IPS-18a (cell line): Measurements from ENCODE around the gene PTPRG.

Experiments used
- H3K27ac ChIP-seq: one replicate; pipeline ENCODE4 v1.5.1; 2013; ENCODE audit warnings: low read length
- H3K27me3 ChIP-seq: one replicate; pipeline ENCODE4 v1.6.1; 2013; ENCODE audit warnings: mild to moderate bottlenecking, low read length; ENCODE audit not compliant: control insufficient read depth, insufficient read depth
- H3K36me3 ChIP-seq: one replicate; pipeline ENCODE4 v1.6.1; 2013; ENCODE audit warnings: low read depth, low read length; ENCODE audit not compliant: control insufficient read depth
- H3K4me1 ChIP-seq: one replicate; pipeline ENCODE4 v1.6.1; 2013; ENCODE audit warnings: low read depth, low read length; ENCODE audit not compliant: control insufficient read depth
- H3K4me3 ChIP-seq: one replicate; pipeline ENCODE4 v1.5.1; 2013; ENCODE audit warnings: low read length
- H3K9ac ChIP-seq: one replicate; pipeline ENCODE4 v1.6.1; 2013; ENCODE audit warnings: mild to moderate bottlenecking, low read length, moderate library complexity
- H3K9me3 ChIP-seq: one replicate; pipeline ENCODE4 v1.6.1; 2013; ENCODE audit warnings: low read depth, low read length; ENCODE audit not compliant: control insufficient read depth

The PTPRG gene

DNA sequence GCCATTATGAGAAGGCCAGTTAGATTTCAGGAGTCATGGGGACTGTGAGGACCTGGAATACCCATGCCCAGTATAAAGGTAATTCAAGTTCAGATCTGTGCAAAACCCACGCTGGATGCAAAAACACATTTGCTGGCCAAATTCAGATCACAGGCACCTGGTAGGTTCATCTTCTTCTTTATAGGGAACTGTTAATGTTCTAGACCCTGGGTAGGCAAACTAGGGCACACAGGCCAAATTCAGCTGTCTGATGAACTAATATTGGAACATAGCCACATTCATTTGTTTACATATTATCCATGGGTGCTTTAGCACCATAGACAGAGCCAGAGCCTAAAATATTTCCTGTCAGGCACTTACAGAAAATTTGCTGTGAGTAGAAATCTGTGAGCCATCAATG lies 241.4 kb downstream of the PTPRG start:
- Histone ChIP-seq H3K4me3 (no peak overlapping the region), H3K36me3 (no peaks in the 10 kb centered on the region), H3K9me3 (no peaks in the 10 kb centered on the region), H3K27ac (no peak overlapping the region), H3K4me1 (peaks cover 19% of the 10 kb centered on the region), H3K9ac (no peak overlapping the region), H3K27me3 (no peaks in the 10 kb centered on the region)

DNA sequence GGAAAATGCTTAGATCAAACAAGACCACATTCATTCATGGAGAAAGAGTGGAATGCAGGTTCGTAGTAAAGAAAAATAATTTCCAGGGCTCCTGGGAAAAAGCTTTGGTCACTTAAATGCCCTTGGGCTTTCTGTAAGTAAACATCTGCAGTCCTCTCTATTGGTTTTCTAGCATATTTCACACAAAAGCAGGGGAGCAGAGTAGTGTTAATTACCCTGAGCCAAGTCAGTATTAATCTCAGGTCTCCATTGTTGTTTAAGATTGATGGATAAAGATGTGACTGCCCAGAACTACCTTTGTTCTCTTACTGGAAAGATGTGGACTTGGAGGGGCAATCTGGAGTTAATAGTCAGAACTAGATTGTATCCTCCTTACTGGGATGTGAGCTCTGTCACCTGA lies 242.6 kb downstream of the PTPRG start:
- no peak overlapping the region for H3K4me3 ChIP-seq
- no peaks in the 10 kb centered on the region for H3K27me3 ChIP-seq
- H3K4me1 ChIP-seq: peaks cover 22% of the 10 kb centered on the region
- no peak overlapping the region for H3K9ac ChIP-seq
- H3K9me3 ChIP-seq: no peaks in the 10 kb centered on the region
- no peak overlapping the region for H3K27ac ChIP-seq
- H3K36me3 ChIP-seq: no peaks in the 10 kb centered on the region

DNA sequence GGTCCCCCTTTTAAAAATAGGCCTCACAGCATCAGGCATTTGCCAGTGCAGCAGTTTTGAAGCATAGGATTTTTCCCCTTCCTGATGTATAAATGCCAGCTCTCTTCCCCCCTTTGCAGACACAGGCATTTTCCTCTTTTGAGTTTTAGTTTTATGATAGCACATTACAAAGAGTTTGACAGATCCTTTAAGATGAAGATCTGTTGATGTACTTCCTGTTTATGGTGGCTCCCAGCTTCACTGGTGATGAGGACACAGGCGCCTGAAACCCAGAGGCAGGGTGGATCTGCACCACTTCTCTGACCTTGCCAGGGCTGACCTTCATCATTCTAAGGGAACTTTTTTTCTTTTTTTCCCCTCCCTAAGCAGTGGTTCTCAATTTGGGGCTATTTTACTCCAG lies 243.4 kb downstream of the PTPRG start:
- Histone ChIP-seq H3K9ac (no peak overlapping the region), H3K4me1 (peaks cover 23% of the 10 kb centered on the region), H3K9me3 (no peaks in the 10 kb centered on the region), H3K4me3 (no peak overlapping the region), H3K27ac (no peak overlapping the region), H3K27me3 (no peaks in the 10 kb centered on the region), H3K36me3 (no peaks in the 10 kb centered on the region)

DNA sequence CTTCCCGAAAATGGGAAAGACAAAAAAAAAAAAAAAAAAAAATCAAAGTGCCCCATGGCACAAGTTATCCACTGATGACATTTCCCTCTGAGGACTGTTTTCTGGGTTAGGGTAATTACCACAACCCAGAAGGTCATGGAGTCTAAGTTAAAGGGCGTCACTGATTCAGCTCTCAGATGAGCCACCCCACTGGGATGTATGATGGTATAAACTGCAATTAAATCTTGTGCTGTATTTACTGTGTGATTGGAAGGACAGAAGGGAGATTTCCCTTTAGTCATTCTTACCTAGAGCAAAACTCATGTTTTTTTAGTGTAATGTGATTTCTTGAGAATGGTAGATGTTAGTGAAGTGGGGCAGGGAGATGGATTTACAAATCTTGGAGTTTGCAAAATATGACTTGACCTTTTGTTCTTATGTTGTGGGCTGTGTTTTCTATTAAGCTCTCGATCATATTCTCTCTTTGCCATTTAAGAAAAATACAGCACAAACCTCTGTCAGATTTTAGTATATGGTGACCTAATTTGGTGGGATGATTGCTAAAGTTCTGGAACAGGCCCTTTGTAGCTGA lies 244.2 kb downstream of the PTPRG start:
- no peaks in the 10 kb centered on the region for H3K27me3 ChIP-seq
- H3K4me3 ChIP-seq: no peak overlapping the region
- peaks cover 23% of the 10 kb centered on the region for H3K4me1 ChIP-seq
- no peaks in the 10 kb centered on the region for H3K9me3 ChIP-seq
- no peaks in the 10 kb centered on the region for H3K36me3 ChIP-seq
- no peak overlapping the region for H3K27ac ChIP-seq
- H3K9ac ChIP-seq: no peak overlapping the region

GRCh38 chr3:61806810-61807209 lies 245.4 kb downstream of the PTPRG start:
- Histone ChIP-seq H3K27me3 (no peaks in the 10 kb centered on the region), H3K9ac (no peak overlapping the region), H3K4me1 (peaks cover 24% of the 10 kb centered on the region)

DNA sequence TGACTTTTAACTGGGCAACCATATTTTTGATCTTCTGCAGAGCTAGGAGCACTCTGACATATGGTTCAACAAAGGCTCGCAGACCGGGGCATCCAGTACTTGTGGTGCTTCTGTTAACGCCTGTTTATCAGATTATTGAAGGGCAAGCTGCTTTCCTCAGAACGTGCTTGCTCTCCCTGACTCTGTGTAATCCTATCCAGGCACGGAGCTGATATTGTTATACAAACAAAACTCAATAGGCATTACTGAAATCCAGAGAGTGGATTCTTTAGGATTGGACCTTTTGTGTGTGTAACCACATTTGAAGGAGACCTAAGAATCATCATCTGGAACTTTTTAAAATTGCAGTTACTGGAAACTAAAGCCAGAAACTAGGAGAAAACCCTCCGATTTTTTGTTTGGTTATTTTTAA lies 246.5 kb downstream of the PTPRG start:
- Histone ChIP-seq H3K27me3 (no peaks in the 10 kb centered on the region), H3K36me3 (no peaks in the 10 kb centered on the region), H3K9ac (no peak overlapping the region), H3K4me1 (peaks cover 35% of the 10 kb centered on the region), H3K9me3 (no peaks in the 10 kb centered on the region), H3K27ac (no peak overlapping the region), H3K4me3 (no peak overlapping the region)

More at GRCh38 chr3:61806810-61807209, 245.4 kb downstream of the PTPRG start:
- H3K4me3 ChIP-seq: no peak overlapping the region
- H3K36me3 ChIP-seq: no peaks in the 10 kb centered on the region
- H3K9me3 ChIP-seq: no peaks in the 10 kb centered on the region
- no peak overlapping the region for H3K27ac ChIP-seq

GRCh38 chr3:61808526-61808925 lies 247.2 kb downstream of the PTPRG start:
- no peaks in the 10 kb centered on the region for H3K27me3 ChIP-seq

GRCh38 chr3:61808999-61809398 lies 247.6 kb downstream of the PTPRG start:
- H3K4me3 ChIP-seq: no peak overlapping the region
- peaks cover 36% of the 10 kb centered on the region for H3K4me1 ChIP-seq
- H3K36me3 ChIP-seq: no peaks in the 10 kb centered on the region
- H3K9me3 ChIP-seq: no peaks in the 10 kb centered on the region
- H3K27ac ChIP-seq: no peak overlapping the region
- H3K9ac ChIP-seq: no peak overlapping the region
- no peaks in the 10 kb centered on the region for H3K27me3 ChIP-seq

More at GRCh38 chr3:61808526-61808925, 247.2 kb downstream of the PTPRG start:
- Histone ChIP-seq H3K9ac (no peak overlapping the region), H3K4me1 (peaks cover 36% of the 10 kb centered on the region), H3K36me3 (no peaks in the 10 kb centered on the region), H3K27ac (no peak overlapping the region), H3K4me3 (no peak overlapping the region), H3K9me3 (no peaks in the 10 kb centered on the region)

DNA sequence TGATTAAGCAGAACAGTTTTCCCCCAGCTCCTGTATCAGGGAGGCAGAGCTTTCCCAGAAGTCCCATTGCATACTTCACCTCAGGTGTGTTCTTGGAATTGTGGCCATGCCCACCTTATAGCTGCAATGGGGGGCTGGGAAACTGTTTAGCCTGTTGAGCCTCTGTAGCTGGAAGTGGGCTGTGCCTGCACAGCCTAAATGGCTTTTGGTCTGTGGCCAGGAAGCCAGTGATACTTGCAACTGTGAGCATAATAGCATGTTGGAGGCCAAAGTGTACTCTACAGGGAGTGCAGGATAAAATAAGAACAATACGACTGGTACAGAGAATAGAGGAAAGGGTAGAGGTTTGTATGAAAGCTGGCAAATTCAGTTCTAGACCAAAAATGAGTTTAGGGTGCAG lies 248.5 kb downstream of the PTPRG start:
- no peak overlapping the region for H3K27ac ChIP-seq
- no peak overlapping the region for H3K4me3 ChIP-seq
- no peaks in the 10 kb centered on the region for H3K27me3 ChIP-seq
- H3K36me3 ChIP-seq: no peaks in the 10 kb centered on the region
- H3K4me1 ChIP-seq: peaks cover 33% of the 10 kb centered on the region
- H3K9ac ChIP-seq: no peak overlapping the region
- no peaks in the 10 kb centered on the region for H3K9me3 ChIP-seq

- H3K36me3 ChIP-seq: no peaks in the 10 kb centered on the region
- no peaks in the 10 kb centered on the region for H3K9me3 ChIP-seq
- peaks cover 32% of the 10 kb centered on the region for H3K4me1 ChIP-seq
- no peaks in the 10 kb centered on the region for H3K27me3 ChIP-seq
- no peak overlapping the region for H3K9ac ChIP-seq
- H3K4me3 ChIP-seq: no peak overlapping the region
- no peak overlapping the region for H3K27ac ChIP-seq
Measured at GRCh38 chr3:61810953-61811497, 249.7 kb downstream of the PTPRG start.

DNA sequence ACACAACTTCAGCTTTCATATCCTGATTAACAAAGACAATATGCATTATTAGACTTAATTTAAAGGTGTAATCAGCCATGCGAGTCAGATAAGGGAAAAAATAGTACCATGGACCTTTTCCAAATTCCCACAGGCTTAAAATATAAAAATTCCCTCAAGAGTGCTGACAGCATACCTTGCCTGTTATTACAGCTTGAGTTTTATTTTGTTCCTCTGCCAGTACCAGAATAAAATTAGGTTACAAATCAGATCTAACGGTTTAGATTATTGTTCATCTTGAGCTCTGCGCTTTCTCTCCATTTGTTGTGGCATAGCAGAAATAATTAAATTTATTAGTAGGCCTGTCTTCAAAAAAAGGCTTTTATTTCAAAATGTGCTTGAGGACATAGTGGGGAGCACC lies 250.3 kb downstream of the PTPRG start:
- peaks cover 32% of the 10 kb centered on the region for H3K4me1 ChIP-seq

DNA sequence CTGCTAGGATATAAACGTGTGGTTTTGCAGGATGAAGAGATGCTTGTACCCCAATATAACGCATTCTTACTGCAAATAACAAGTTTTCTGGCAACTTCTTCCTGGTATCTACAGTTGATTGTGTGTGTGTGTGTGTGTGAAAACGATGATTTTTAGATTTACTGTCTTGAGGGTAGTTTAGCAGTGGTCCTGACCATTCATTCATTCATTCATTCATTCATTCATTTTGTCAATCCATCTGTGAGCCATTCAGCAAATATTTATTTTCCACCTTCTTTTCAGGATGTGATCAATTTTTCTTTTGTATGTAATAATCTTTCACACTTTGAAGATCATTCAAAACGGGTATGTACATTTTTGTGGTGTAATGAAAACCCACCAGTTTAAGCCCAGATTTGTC lies 250.7 kb downstream of the PTPRG start:
- Histone ChIP-seq H3K9me3 (no peaks in the 10 kb centered on the region), H3K4me1 (peaks cover 31% of the 10 kb centered on the region), H3K27me3 (no peaks in the 10 kb centered on the region), H3K9ac (no peak overlapping the region), H3K27ac (no peak overlapping the region), H3K4me3 (no peak overlapping the region), H3K36me3 (no peaks in the 10 kb centered on the region)

More for the DNA sequence above, 250.3 kb downstream of the PTPRG start:
- Histone ChIP-seq H3K4me3 (no peak overlapping the region), H3K9me3 (no peaks in the 10 kb centered on the region), H3K27me3 (no peaks in the 10 kb centered on the region), H3K27ac (no peak overlapping the region), H3K9ac (no peak overlapping the region), H3K36me3 (no peaks in the 10 kb centered on the region)
